Left renal pelvis (tissue), 4 donors: Measurements from ENCODE around the gene KIF14. TPM values are rescaled to one million over a fixed set of nuclear protein-coding genes. Genes with fewer than 3 reads are reported as not detected.
A peak's percentile ranks its signal among the peaks of the same experiment; 100 is the strongest.
"Not testable (repeated sequence)": the region's sequence is repeated elsewhere in the genome, so short reads cannot be mapped to it uniquely, and the experiment has no call there.

Source experiments
- DNase-seq, 4 donors: peaks; one replicate each; pipeline ENCODE4 v3.0.0-alpha.2; 2013; ENCODE audit warnings: low read depth in 4 of 4, low spot score in 3 of 4
- polyA plus RNA-seq, 4 donors: library from polyadenylated mRNA; unstranded; fragments of 120-200 nt; gene quantifications; one replicate each; pipeline ENCODE4 v1.2.1, GENCODE V29; 2013; ENCODE audit not compliant: insufficient read length in 4 of 4

KIF14 gene
- polyA plus RNA-seq, 4 donors, result 6.7 to 7.4 (median 7.1) TPM

- no peak for DNase-seq
Measured at GRCh38 chr1:200634261-200635122, 13.9 kb upstream of the KIF14 start.

- DNase-seq, result no peak
Measured at GRCh38 chr1:200631375-200631774, 10.8 kb upstream of the KIF14 start.

GRCh38 chr1:200630515-200630899 is 10.0 kb upstream of the KIF14 start:
- not testable (repeated sequence) for DNase-seq

- no peak for DNase-seq
Measured at GRCh38 chr1:200629876-200630514, 9.4 kb upstream of the KIF14 start.

- no peak for DNase-seq
Measured at GRCh38 chr1:200628223-200628881, 7.8 kb upstream of the KIF14 start.

GRCh38 chr1:200627575-200628222 is 7.1 kb upstream of the KIF14 start:
- DNase-seq, result no peak

GRCh38 chr1:200626853-200627534 is 6.4 kb upstream of the KIF14 start:
- DNase-seq, result no peak

- no peak for DNase-seq
Measured at GRCh38 chr1:200625381-200625824, 4.9 kb upstream of the KIF14 start.

- DNase-seq, result no peak
Measured at GRCh38 chr1:200624679-200625335, 4.3 kb upstream of the KIF14 start.

GRCh38 chr1:200619894-200620272 is 668 bp downstream of the KIF14 start:
- DNase-seq, result no peak

- no peak for DNase-seq
Measured at GRCh38 chr1:200610846-200611245, 9.7 kb downstream of the KIF14 start.

- DNase-seq, result no peak
Measured at GRCh38 chr1:200602632-200603031, 17.9 kb downstream of the KIF14 start.

GRCh38 chr1:200590001-200590400 is 30.6 kb downstream of the KIF14 start:
- DNase-seq, result no peak

- no peak for DNase-seq
Measured at GRCh38 chr1:200588698-200589097, 31.9 kb downstream of the KIF14 start.

- DNase-seq, result no peak
Measured at GRCh38 chr1:200564319-200564718, 56.2 kb downstream of the KIF14 start.

GRCh38 chr1:200561856-200562214 is 58.7 kb downstream of the KIF14 start:
- DNase-seq, result no peak

- DNase-seq, result peak in 2 of 4 donors; percentile 9 to 20
Measured at GRCh38 chr1:200558866-200559459, 61.6 kb downstream of the KIF14 start.

- no peak for DNase-seq
Measured at GRCh38 chr1:200556002-200556401, 64.5 kb downstream of the KIF14 start.

GRCh38 chr1:200552737-200553136 is 67.8 kb downstream of the KIF14 start:
- DNase-seq, result not testable (repeated sequence)

- DNase-seq, result no peak
Measured at GRCh38 chr1:200550367-200550766, 70.2 kb downstream of the KIF14 start.
